ENCODE data around the gene BTLA.
"Not testable (repeated sequence)": the region's sequence is repeated elsewhere in the genome, so short reads cannot be mapped to it uniquely, and the experiment has no call there.

BTLA gene

DNA sequence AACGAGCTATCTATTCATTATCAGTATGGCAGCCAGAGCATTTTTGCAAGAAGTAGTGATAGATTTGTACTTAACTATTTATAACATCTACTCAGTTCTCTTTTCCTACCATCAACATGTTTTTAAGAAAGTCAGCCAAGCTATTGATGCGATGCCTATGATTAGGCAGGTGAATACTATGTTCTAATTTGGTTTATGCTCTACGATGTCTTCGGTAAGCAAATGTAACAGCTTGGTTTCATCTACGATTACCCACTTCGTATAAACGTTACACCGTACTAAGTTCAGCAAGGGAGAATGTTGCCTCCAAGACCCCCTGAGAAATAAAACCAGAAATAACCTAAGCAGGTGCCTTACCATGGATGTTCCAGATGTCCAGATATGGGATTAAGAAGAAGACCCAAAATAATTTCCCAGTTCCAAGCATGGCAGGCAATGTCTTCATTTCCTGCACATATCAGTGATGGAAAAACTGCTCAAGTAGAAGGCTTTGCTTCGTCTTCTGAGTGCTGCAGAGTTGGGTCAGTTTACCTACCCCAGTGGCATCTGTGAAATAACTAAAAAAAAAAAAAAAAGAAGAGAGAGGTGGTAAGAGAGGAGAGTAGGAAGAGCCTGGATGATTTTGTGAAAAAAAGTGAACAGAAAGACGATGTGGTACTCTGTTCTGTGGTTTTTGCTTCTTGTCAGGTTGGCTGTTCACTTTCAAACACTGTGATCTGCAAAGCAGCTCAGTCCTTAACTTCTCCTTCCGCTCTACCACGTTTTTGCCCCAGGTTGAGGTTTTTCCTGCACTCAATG lies at the start of gene BTLA:
TSS of gene BTLA (minus strand) at position 559 of the 798 bp plus-strand sequence. CDS start at position 445, 114 bp downstream.
- no peak within 1 kb of the TSS for H3K4me3 ChIP-seq (ENCODE audit: low read length)
- TF ChIP-seq CTCF (conservative IDR thresholded peaks at IDR 0.05; ENCODE audit: low read length) = no peak
- no peak for DNase-seq (ENCODE audit: low read depth)

DNA sequence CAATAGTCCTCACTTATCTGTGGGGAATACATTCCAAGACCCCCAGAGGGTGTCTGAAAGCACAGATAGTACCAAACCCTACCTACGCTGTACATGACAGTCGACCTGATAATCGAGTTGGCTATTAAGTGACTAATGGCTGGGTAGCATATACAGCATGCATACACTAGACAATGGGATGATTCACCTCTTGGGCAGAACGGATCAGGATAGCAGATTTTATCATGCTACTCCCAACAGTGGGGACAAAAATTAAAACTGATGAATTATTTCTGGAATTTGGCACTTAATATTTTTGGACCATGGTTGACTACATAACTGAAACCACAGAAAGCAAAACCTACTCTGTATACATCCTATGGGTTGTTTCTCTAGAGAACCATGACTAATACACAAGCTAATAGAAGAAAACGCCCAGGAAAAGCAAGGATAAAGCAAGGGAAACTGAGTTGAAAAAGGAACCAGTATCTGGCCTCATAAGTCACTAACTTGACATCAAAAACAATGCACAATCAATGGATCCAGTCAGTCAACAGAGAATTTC lies 47.0 kb upstream of the BTLA start:
- no peak for TF ChIP-seq CTCF (conservative IDR thresholded peaks at IDR 0.05; ENCODE audit: low read length)
- H3K4me3 ChIP-seq (ENCODE audit: low read length) = no peak overlapping the region
- DNase-seq (ENCODE audit: low read depth) = no peak

DNA sequence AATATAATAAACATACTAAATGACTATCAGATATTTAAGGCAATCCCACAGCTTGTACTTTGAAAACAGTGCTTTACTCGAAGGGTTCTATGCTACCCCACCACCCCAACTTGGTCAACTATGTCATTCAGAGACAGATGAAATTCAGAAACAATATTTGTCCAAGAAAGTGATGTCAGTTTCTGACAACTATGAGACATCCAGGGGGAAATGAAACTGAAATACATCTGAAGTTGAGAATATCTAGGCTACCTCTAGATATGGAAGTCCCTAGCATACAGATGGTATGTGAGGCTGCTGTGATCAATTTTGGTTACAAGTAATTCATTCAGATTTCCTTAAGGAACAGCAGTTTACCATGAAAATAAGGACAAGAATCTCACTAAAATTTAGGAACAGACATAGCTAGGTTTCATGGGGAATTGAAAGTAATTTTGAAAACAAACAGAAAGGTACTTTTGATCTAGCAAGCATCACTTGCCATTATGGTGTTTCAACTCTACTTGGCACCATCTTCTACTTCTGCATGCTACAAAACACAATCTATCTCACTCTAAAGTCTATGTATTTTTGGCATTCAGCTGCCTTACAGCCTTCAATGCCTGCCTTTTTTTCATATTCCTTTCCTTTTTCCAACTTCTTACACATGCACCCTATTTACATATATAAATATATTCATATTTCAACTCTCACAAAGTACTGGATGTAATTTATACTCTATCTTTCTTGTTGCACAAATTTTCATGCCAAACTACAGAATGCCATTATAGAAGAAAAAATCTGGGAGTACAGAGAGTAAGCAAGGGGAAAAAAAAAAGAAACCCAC lies 40.8 kb upstream of the BTLA start:
- TF ChIP-seq CTCF (conservative IDR thresholded peaks at IDR 0.05; ENCODE audit: low read length) = no peak
- no peak overlapping the region for H3K4me3 ChIP-seq (ENCODE audit: low read length)
- DNase-seq (ENCODE audit: low read depth) = no peak

DNA sequence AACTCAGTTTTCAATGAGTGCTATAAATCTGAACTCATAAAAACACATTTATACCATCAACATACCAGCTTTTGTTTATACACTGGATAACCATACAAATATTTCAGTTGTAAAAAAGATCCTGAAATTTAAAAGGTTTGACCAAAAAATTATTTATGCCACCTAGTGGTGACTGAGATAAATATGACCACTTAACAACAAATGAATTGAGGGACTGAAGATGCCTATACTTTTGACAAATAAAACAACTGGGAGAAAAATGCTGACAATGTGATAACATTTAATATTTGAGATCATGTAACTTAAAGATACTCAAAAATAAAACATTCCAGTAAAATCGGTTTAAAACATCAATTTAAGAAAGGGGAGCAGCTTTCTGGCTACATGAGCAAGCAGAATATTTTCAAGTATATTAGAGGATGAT lies 32.1 kb upstream of the BTLA start:
- DNase-seq (ENCODE audit: low read depth) = peak; percentile 44
- no peak overlapping the region for H3K4me3 ChIP-seq (ENCODE audit: low read length)
- peak; percentile 62 for TF ChIP-seq CTCF (conservative IDR thresholded peaks at IDR 0.05; ENCODE audit: low read length)

- TF ChIP-seq CTCF (conservative IDR thresholded peaks at IDR 0.05; ENCODE audit: low read length) = no peak
- H3K4me3 ChIP-seq (ENCODE audit: low read length) = no peak overlapping the region
- no peak for DNase-seq (ENCODE audit: low read depth)
Measured at GRCh38 chr3:112530573-112530972, 31.3 kb upstream of the BTLA start.

- not testable (repeated sequence) for DNase-seq (ENCODE audit: low read depth); H3K4me3 ChIP-seq (ENCODE audit: low read length)
Measured at GRCh38 chr3:112524127-112524526, 24.9 kb upstream of the BTLA start.

DNA sequence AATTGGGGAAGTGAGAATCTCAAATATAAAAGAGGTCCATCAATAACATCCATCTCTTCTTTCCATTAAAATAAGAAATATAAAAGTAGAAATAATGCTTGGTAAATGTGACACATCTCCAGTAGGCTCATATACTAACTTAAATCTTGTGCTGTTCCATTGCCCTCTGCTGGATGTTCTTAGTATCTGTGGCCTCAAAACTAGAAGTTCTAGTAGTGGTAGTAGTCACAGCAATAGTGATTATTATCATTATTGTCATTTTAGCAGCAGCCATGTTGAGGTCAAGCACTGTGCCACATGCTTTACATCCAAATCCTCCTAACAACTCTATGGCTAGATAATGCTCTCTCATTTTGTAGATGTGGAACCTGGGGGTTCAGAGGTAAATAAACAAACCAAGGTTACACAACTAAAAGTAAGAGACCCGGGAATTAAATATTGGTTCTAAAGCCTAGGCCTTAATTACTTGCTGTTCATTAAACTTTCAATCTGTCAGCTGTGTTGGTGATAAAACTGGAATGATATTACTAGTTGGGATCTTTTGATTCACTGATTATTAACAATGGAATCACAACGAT lies 20.2 kb upstream of the BTLA start:
- TF ChIP-seq CTCF (conservative IDR thresholded peaks at IDR 0.05; ENCODE audit: low read length) = peak; percentile 85
- peak; percentile 70 for DNase-seq (ENCODE audit: low read depth)
- H3K4me3 ChIP-seq (ENCODE audit: low read length) = no peak overlapping the region

GRCh38 chr3:112518970-112519369 lies 19.7 kb upstream of the BTLA start:
- DNase-seq (ENCODE audit: low read depth); H3K4me3 ChIP-seq (ENCODE audit: low read length): not testable (repeated sequence)
